GM18511 (cell line): ENCODE data around the gene OGN.
"Not testable (repeated sequence)": the region's sequence is repeated elsewhere in the genome, so short reads cannot be mapped to it uniquely, and the experiment has no call there.

Experiments
- ATAC-seq: cut with Tn5 transposase; IDR thresholded peaks from one replicate; pipeline ENCODE4 v1.9.1; 2021; ENCODE audit warnings: mild to moderate bottlenecking, moderate library complexity; ENCODE audit not compliant: unreplicated experiment

OGN gene, protein sequence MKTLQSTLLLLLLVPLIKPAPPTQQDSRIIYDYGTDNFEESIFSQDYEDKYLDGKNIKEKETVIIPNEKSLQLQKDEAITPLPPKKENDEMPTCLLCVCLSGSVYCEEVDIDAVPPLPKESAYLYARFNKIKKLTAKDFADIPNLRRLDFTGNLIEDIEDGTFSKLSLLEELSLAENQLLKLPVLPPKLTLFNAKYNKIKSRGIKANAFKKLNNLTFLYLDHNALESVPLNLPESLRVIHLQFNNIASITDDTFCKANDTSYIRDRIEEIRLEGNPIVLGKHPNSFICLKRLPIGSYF

DNA sequence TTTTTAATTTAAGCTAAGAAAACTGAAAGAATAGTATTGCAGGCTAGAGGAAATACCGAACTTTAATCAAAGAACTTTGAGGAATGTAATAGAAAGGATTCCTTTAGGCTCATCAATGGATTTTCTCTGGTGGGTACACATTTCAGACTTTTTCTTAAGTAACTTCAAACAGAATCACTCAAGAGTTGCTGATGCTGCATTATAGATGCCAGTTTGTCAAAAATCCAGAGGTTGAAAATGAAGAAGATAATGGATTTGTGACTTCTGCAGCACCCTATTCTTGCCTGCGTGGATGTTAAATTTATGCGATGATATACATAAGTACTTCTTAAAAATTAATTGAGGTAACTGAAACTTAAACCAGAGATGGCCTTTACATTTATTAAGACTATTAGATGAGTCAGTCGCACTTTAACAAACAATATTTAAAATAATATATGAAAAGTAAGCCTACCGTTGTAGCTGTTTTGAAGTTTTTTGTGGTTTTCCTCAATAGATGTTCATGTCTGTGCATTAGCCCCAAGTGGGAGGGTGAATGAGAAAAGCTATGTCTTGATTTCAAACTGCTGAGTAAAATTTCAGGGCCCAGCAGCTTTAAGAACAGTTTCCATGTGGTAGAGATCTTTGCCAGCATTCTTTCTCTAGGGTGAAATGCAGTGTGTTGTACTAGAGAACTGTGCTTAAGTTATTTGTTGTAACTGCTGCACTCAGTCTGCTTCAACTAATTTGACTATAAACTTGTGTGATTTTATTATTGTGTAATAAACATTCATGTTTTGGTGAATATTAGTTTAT lies at the start of gene OGN:
Gene OGN, minus strand, starts transcription at position 537 of the 795 bp plus-strand sequence. CDS start 1,171 bp downstream, outside the sequence.
- no peak for ATAC-seq

DNA sequence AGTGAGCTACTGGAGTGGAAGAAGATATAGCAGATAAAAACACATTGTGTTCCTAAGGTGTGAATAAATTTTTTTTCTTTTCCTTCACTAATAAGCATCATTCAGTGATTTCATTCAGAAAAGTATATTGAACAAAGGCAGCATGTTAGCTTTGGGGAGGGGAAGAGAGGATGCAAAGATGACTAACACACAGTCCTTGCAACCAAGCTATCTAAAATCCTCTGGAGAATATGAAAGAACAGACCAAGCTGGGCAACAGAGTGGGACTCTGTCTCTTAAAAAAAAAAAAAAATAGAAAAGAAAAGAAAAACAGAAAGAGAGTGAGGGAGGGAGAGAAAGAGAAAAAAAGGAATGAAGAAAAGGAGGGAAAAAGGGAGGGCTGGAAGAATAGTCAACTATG lies 42.2 kb upstream of the OGN start:
- no peak for ATAC-seq

DNA sequence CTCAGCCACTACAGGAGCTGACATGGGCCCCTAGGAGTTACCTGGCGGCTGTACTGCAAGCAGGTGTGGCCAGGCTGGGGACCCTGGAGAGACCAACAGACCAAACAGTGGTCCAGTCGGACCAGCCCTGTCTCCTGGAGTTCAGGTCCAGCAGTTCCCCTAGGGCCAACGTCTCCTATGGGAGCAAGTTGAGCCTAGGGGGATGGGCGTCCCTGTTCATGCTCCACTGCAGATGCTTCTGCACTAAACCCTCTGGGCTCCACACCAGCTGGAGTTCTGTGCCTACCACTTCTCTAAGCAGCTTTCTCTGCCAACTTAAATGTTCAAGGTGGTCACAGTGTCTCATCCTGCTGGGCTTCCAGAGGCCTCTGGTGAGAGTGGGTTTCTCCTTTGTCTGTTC lies 40.5 kb upstream of the OGN start:
- no peak for ATAC-seq

DNA sequence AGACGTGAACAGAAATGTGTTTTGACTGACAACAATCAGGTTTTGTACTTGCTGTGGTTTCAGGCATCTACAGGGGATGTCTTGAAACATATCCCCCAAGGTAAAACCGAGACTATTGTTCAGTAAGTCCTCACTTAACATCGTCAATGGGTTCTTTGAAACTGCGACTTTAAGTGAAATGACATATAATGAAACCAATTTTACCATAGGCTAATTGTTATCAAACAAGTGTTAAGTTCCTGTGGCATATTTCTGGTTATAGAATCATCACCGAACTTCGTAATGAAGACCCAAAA lies 36.3 kb upstream of the OGN start:
- peak; percentile 45 for ATAC-seq

DNA sequence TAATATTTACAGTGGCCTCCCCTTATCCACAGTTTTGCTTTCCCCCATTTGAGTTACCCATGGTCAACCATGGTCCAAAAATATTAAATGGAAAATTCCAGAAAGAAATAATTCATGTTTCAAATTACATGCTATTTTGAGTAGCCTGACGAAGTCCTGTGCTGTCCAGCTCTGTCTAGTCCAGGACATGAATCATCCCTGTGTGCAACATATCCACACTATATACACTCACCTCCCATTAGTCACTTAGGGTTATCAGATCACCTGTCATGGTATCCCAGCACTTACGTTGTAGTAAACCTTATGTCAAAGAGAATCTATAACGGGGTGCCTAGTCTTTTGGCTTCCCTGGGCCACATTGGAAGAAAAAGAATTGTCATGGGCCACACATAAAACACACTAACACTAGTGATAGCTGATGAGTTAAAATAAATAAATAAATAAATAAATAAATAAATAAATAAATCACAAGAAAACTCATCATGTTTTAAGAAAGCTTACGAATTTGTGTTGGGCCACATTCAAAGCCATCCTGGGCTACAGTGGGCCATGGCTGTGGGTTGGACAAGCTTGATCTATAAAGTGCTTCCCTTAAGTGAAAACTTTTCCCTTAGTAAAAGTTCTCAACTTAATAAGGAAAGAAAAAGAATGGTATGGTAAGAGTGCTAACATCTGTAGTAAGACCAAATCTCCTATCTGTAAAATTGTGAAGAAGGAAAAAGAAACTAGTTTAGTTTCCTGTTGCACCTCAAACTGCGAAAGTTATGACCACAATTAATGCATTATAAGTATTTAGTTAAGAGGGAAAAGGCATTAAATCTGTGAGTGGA lies 35.8 kb upstream of the OGN start:
- ATAC-seq = no peak

DNA sequence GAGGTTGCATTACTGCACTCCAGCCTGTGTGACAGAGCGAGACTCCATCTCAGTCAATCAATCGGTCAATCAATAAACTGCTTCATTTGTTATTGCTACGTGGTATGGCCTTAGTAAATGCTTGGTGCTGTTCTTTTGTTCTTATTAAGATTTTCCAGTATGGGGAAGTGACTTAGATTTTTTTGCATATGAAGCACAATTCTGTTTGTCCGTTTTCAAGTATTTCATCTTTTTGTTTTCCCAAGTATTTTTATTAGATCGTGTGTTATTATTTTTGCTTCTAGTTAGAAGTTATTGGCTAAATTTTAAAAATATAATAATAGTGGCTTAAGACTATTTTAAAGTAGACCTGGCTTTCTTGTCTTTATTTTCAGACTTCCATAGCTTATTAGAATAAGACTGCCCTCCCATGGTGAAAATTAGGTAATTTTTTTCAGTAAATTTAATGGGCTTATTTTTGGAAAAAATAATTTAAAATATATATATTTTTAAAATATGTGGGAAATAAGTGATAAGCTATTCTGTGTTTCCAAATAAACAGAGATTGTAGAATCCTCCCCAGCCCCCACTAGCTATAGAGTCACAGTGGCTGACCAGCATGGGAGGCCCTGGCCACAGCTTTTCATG lies 34.6 kb upstream of the OGN start:
- ATAC-seq = no peak

DNA sequence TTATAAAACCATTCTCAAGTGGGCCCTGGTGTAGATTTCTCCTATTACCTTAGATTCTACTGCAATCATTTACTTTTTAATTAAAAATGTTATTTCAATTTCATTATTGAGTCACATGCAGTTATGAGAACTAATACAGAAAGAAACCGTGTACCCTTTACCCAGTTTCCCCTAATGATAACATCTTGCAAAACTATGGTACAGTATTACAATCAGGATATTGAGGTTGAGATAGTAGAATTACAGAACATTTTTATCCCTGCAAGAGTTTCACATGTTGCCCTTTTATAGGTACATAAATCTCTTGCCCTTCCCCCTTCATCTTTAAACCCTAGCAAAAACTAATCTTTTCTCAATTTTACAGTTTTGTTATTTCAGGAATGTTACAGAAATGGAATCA lies 30.9 kb upstream of the OGN start:
- ATAC-seq = no peak

DNA sequence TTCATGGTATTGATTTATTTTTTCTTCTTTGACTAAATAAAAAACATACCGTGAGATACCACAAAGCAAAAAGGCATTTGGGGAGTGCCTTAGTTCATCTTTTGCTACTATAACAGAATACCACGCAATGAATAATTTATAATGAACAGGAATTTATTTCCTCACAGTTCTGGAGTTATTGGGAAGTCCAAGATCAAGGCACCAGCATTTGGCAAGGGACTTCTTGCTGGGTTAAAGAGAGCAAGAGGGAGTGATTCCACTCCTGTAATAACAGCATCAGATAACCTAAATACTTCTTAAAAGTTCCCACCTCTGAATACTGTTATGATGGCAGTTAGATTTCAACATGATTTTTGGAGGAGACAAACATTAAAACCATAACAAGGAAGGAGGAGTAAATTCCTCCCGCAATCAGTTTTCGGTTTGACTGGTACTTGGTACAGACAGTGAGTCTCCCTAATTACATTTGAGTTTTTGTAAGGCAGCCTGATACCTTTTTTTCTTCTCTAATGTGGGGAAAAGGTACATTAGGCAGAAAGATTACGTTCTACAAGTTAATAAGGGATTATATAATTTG lies 28.7 kb upstream of the OGN start:
- ATAC-seq = no peak

DNA sequence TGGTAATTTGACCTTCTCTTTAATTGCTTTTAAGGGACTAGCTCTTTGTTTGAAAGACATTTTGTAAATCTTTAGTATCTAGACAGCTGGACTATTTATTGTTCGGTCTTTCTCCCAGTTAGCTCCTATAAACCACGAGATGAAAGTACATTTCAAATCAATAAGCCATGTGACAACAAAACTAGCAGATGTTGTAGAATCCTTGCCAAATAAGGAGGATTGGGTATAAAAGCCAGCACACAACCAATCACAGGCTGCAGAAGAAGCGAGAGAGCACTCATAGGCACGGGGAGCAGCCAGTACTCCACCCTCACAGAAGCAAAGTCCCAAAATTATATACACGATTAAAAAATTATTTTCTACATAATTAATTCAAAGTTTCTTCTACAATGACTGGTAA lies 28.0 kb upstream of the OGN start:
- ATAC-seq = no peak

DNA sequence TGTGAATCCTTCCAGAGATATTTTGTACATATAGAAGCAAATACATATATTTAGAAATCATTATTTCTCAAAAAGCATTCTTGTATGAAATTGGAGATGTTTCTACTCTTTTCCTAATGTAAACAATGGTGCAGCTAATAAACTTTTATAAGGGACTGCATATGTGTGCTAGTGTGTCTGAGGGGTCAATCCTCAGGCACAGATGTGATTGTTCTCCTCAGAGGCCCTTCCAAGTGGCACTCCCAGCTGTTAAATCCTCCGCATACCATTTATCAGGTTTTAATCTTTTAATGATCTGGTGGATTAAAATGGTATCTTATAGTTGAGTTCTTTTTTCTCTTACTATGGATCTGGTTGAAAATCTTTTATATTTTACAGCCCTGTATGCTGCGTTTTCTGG lies 25.5 kb upstream of the OGN start:
- ATAC-seq = no peak

DNA sequence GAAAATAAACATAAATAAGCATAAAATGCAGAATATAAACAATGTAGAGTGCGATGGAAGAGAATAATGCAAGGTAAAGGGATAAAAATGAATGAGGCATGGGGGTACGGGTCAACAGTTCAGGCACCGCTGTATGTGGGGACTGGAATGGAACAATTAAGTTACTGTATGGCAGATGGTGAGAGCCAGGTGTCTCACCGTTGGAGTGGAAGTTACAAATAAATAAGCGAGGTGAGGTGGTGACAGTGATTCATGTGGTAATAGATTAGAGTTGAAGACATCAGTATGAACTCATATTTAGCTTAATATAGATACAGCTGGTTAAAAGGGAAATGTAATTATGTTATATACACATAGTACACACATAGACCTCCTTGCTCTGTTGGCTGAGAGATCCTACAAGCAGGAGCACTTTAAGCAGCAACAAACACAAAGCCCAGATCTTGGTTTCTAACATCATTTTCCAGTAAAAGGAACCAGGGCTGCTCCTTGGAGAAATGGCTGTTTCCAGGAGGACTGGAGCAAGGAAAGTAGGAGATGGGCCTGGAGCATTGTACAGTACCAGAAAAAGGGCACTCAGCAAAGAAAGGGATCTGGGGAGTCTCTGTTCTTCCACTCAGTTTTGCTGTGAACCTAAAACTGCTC lies 22.2 kb upstream of the OGN start:
- ATAC-seq = no peak

DNA sequence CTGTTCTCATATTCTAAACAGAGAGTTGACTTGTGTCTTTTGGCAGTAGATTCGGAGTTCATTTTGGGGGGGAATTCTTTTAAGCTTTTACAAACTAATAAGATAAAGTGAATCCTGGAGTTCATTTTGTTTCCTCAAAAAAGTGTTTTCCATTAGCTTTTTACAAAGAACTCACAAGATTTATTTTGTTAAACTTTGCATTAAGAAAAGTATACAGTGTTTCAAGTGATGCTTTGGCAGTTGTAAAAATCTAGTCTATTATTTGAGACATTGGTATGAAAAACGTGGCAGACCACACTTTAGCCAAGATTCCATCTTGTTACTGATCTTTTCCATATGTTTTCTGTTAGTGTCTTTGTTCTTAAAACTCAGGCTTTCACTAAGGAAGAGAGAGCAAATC lies 21.1 kb upstream of the OGN start:
- no peak for ATAC-seq

DNA sequence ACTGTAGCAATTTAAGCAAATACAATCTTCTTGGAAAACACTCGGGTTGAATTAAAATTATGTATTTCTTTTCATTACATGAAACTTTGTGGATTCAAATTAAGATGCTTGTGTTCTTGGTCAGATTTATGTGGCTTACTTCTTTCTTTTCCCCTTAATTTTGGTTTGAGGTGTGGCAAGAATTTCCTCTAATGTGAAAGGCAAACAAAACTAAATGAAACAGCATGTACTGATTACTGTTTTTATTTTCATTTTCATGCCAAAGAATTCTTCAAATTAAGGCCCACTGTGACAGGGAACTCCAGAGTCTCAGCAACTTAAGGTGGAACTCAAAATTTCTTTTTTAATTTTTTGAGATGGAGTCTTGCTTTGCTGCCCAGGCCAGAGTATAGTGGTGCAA lies 20.0 kb upstream of the OGN start, which contains the start of gene OMD:
Gene OMD, minus strand, starts transcription at position 132 of the 400 bp plus-strand sequence. CDS start 6,913 bp downstream, outside the sequence.
- no peak for ATAC-seq

DNA sequence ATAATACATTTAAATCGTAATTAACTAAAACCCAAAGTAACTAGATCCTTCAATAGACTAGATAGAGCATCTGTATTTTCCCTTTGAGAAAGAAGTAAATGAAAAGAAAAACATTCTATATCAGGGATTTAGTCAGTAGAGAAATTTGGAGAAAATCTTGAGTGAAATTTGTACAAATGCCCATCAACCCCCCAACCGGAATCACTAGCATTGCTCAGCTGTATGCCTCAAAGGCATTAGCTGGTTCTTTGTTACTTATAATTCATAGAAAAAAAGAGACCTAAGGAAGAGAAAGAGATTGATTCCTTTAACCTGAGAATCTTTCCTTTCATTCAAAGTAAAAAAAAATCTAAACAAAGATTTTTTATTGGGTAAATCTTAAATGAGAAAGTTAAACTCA lies 19.2 kb upstream of the OGN start:
- no peak for ATAC-seq

DNA sequence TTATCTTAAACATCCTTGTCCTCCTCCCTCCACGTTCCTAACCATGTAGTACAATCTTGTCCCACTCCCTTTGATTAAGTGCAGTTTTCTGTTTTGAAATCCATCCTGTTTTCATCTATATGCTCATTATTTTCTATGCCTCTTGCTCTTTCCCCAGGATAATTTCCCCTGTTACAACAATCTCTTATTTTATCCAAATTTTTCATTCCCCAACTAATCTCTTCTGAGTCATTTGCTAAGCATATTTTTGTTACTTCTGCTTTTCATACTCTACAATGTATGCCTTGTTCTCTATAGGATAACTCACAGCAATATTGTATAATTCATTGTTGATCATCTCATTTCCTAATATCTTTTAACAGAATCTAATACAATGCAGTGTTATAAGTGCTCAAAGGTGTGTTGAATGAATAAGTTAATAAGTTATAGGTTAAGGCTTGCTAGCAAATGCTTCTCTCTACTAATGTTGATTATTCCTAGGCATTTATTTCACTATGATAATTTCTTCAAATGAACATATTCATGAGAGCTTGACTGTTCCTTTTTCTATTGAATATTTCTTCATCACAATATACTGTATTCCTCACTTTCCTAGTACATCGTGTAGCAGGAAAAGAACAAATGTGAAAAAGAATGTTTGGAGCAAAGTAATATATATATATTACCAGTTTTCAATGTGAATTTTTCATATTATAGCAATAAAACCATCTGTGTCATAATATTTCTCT lies 18.4 kb upstream of the OGN start:
- ATAC-seq = no peak

DNA sequence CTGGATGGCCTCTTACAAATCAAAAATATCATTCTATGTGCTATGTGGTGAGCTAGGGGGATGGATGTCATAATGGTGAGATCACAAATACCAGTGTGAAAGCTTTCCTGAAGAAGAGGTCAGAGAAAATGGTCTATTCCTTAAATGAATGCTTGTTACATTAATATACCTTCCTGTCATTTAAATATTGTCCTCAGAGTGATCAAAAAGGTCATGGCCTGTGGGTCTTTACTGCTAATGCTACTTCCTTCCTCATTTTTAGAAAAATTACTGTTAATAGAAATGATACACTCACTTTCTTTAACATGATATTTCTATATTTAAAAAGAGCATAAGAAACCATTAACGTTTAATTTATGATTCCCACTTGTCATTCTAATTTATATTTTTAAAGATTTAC lies 10.2 kb upstream of the OGN start:
- no peak for ATAC-seq

DNA sequence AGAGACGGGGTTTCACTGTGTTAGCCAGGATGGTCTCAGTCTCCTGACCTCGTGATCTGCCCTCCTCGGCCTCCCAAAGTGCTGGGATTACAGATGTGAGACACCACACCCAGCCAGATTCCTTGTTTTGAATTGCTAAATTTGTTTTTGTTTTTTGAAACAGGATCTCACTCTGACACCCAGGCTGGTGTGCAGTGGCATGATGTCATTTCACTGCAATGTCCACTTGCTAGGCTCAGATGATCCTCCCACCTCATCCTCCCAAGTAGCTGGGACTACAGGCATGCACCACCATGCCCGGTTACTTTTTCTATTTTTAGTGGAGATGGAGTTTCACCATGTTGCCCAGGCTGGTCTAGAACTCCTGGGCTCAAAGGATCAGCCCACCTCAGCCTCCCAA lies 6.8 kb upstream of the OGN start:
- not testable (repeated sequence) for ATAC-seq

DNA sequence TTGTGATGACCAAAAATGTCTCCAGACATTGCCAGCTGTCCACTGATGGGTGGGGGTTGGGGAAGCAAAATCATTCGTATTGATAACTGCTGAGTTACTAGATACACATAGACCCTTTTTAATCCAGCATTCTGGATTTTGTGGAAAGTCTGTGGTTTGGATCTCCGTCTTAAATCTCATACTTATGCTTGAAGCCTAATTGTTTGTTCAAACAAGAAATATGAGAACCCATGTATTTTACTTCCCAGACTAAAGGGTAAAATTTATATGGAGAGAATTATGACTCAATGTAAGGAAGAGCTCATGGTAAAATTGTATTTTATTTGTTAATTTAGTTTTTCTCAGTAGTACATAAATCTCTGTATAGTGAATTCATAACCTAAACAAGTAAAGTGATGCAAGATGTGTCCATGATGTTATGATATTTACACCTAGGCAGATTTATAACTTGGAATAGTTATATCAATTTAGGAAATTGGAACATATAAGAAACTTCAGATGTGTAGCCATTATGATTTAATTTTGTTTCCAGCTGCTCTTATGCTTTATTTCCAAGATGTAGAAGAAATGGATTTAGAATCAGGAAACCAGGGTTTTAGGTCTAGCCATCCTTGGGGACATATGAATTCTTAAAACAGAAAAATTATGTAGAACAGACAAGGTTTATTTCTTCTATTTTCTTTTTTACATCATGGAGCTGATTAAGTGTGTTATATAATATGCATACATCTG lies 4.5 kb upstream of the OGN start:
- no peak for ATAC-seq

DNA sequence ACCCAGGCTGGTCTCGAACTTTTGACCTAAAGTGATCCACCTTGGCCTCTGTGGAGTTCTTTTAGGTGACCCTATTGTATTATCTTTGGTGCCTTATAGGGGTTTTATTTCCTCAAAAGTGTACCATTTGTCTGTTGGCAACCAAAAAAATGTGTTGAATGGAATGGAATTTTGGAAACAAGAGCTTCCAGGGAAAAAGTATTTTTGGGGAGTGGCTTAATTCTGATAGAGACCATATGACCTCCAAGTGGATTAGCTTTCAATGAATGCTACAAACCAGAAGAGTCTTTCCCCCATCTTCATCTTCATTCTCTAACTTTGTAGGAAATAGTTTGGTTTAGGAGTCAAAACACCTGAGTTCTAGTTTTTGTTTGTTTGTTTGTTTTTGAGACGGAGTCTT lies 3.4 kb upstream of the OGN start:
- ATAC-seq = no peak
